Activated CD4-positive, alpha-beta T cell treated with anti-CD3 and anti-CD28 coated beads, Interleukin-2, amount 10 ng/mL, durations not matched to agents 7 days and 5 days (primary cell): ENCODE results near the gene MYO16. TPM values are rescaled to one million over a fixed set of nuclear protein-coding genes. Genes with fewer than 3 reads are reported as not detected.

Experiments
- CTCF ChIA-PET: fragments of 350-600 bp; sonication (Branson Sonifier 250); formaldehyde crosslinking; loops from one replicate; lab custom pipeline; 2021; ENCODE audit warnings: antibody characterized with exemption; lab: Charles Lee
- POLR2A ChIA-PET: fragments of 350-600 bp; sonication (Branson Sonifier 250); formaldehyde crosslinking; loops from one replicate; lab custom pipeline; 2021; ENCODE audit warnings: antibody characterized with exemption; lab: Charles Lee
- DNase-seq: peaks from one replicate; pipeline ENCODE4 v3.0.0-alpha.2; 2020
- H3K27ac Mint-ChIP-seq: one replicate; pipeline ENCODE4 v1.8.0; 2021; ENCODE audit warnings: mild to moderate bottlenecking, moderate library complexity, mixed read lengths
- H3K27me3 Mint-ChIP-seq: one replicate; pipeline ENCODE4 v1.8.0; 2021; ENCODE audit warnings: mixed read lengths
- H3K36me3 Mint-ChIP-seq: one replicate; pipeline ENCODE4 v1.8.0; 2021; ENCODE audit warnings: low read depth, mixed read lengths
- H3K4me1 Mint-ChIP-seq: one replicate; pipeline ENCODE4 v1.8.0; 2021; ENCODE audit warnings: mixed read lengths
- H3K4me3 Mint-ChIP-seq: one replicate; pipeline ENCODE4 v1.8.0; 2021; ENCODE audit warnings: mild to moderate bottlenecking, moderate library complexity, mixed read lengths
- H3K9me3 Mint-ChIP-seq: one replicate; pipeline ENCODE4 v1.8.0; 2021; ENCODE audit warnings: mixed read lengths
- total RNA-seq, 2 experiments: library from RNA; stranded (reverse); gene quantifications; one replicate each; pipeline ENCODE4 v1.2.3, GENCODE V29; 2021

MYO16 gene
- total RNA-seq, 2 experiments from 2014 or later: not detected

- no peaks in the 10 kb centered on the region for H3K4me1 Mint-ChIP-seq
- H3K4me3 Mint-ChIP-seq: no peak overlapping the region
- no peaks in the 10 kb centered on the region for H3K36me3 Mint-ChIP-seq
- no peak for DNase-seq
- no peak overlapping the region for H3K27ac Mint-ChIP-seq
- H3K9me3 Mint-ChIP-seq: no peaks in the 10 kb centered on the region
- H3K27me3 Mint-ChIP-seq: no peaks in the 10 kb centered on the region
- POLR2A ChIA-PET: no interaction called here
- CTCF ChIA-PET: no interaction called here
Observed at GRCh38 chr13:109199280-109199679, 569.9 kb downstream of the MYO16 start.

GRCh38 chr13:109200556-109200955 lies 571.1 kb downstream of the MYO16 start:
- Mint-ChIP-seq H3K27me3 (no peaks in the 10 kb centered on the region), H3K36me3 (no peaks in the 10 kb centered on the region), H3K9me3 (no peaks in the 10 kb centered on the region), H3K4me3 (no peak overlapping the region), H3K27ac (no peak overlapping the region), H3K4me1 (no peaks in the 10 kb centered on the region)
- no peak for DNase-seq
- ChIA-PET POLR2A (no interaction called here), CTCF (no interaction called here)

- Mint-ChIP-seq H3K27me3 (no peaks in the 10 kb centered on the region), H3K4me3 (no peak overlapping the region), H3K9me3 (no peaks in the 10 kb centered on the region), H3K36me3 (no peaks in the 10 kb centered on the region), H3K4me1 (no peaks in the 10 kb centered on the region), H3K27ac (no peak overlapping the region)
- no peak for DNase-seq
- CTCF ChIA-PET: no interaction called here
- POLR2A ChIA-PET: no interaction called here
Observed at GRCh38 chr13:109203587-109203986, 574.2 kb downstream of the MYO16 start.

GRCh38 chr13:109204252-109204651 lies 574.8 kb downstream of the MYO16 start:
- DNase-seq: no peak
- H3K27ac Mint-ChIP-seq: no peak overlapping the region
- ChIA-PET POLR2A (no interaction called here), CTCF (no interaction called here)
- no peaks in the 10 kb centered on the region for H3K27me3 Mint-ChIP-seq
- no peaks in the 10 kb centered on the region for H3K4me1 Mint-ChIP-seq
- no peaks in the 10 kb centered on the region for H3K9me3 Mint-ChIP-seq
- no peaks in the 10 kb centered on the region for H3K36me3 Mint-ChIP-seq
- H3K4me3 Mint-ChIP-seq: no peak overlapping the region

- ChIA-PET POLR2A (no interaction called here), CTCF (interaction anchor here (1.1 kb wide), 1 partner anchor 95 kb away, joined by 3 read pairs; no protein-coding TSS in a partner anchor)
- Mint-ChIP-seq H3K27me3 (no peaks in the 10 kb centered on the region), H3K27ac (no peak overlapping the region), H3K9me3 (no peaks in the 10 kb centered on the region), H3K36me3 (no peaks in the 10 kb centered on the region), H3K4me3 (no peak overlapping the region), H3K4me1 (no peaks in the 10 kb centered on the region)
- DNase-seq: no peak
Observed at GRCh38 chr13:109204657-109205056, 575.2 kb downstream of the MYO16 start.

- H3K27me3 Mint-ChIP-seq: no peaks in the 10 kb centered on the region
- H3K27ac Mint-ChIP-seq: no peak overlapping the region
- H3K4me1 Mint-ChIP-seq: no peaks in the 10 kb centered on the region
- H3K4me3 Mint-ChIP-seq: no peak overlapping the region
- no peaks in the 10 kb centered on the region for H3K9me3 Mint-ChIP-seq
- H3K36me3 Mint-ChIP-seq: no peaks in the 10 kb centered on the region
- ChIA-PET POLR2A (no interaction called here), CTCF (interaction anchor here (1.1 kb wide), 1 partner anchor 95 kb away, joined by 3 read pairs; no protein-coding TSS in a partner anchor)
- no peak for DNase-seq
Observed at GRCh38 chr13:109205315-109205714, 575.9 kb downstream of the MYO16 start.

GRCh38 chr13:109206616-109207015 lies 577.2 kb downstream of the MYO16 start:
- POLR2A ChIA-PET: no interaction called here
- H3K9me3 Mint-ChIP-seq: no peaks in the 10 kb centered on the region
- no peaks in the 10 kb centered on the region for H3K4me1 Mint-ChIP-seq
- no peak overlapping the region for H3K27ac Mint-ChIP-seq
- no peaks in the 10 kb centered on the region for H3K27me3 Mint-ChIP-seq
- H3K4me3 Mint-ChIP-seq: no peak overlapping the region
- CTCF ChIA-PET: no interaction called here
- no peak for DNase-seq
- no peaks in the 10 kb centered on the region for H3K36me3 Mint-ChIP-seq

GRCh38 chr13:109207622-109208021 lies 578.2 kb downstream of the MYO16 start:
- CTCF ChIA-PET: no interaction called here
- DNase-seq: no peak
- Mint-ChIP-seq H3K27ac (no peak overlapping the region), H3K27me3 (no peaks in the 10 kb centered on the region), H3K9me3 (no peaks in the 10 kb centered on the region), H3K4me1 (no peaks in the 10 kb centered on the region), H3K4me3 (no peak overlapping the region), H3K36me3 (no peaks in the 10 kb centered on the region)
- POLR2A ChIA-PET: no interaction called here

GRCh38 chr13:109208522-109208921 lies 579.1 kb downstream of the MYO16 start:
- no peaks in the 10 kb centered on the region for H3K4me1 Mint-ChIP-seq
- no peak for DNase-seq

GRCh38 chr13:109209526-109209925 lies 580.1 kb downstream of the MYO16 start:
- no peak for DNase-seq
- H3K36me3 Mint-ChIP-seq: no peaks in the 10 kb centered on the region
- no peaks in the 10 kb centered on the region for H3K9me3 Mint-ChIP-seq
- H3K4me3 Mint-ChIP-seq: no peak overlapping the region
- ChIA-PET CTCF (no interaction called here), POLR2A (no interaction called here)
- H3K27ac Mint-ChIP-seq: no peak overlapping the region
- H3K27me3 Mint-ChIP-seq: no peaks in the 10 kb centered on the region
- H3K4me1 Mint-ChIP-seq: no peaks in the 10 kb centered on the region

More at GRCh38 chr13:109208522-109208921, 579.1 kb downstream of the MYO16 start:
- Mint-ChIP-seq H3K27ac (no peak overlapping the region), H3K4me3 (no peak overlapping the region), H3K27me3 (no peaks in the 10 kb centered on the region), H3K36me3 (no peaks in the 10 kb centered on the region), H3K9me3 (no peaks in the 10 kb centered on the region)
- ChIA-PET CTCF (no interaction called here), POLR2A (no interaction called here)

- Mint-ChIP-seq H3K4me3 (no peak overlapping the region), H3K27ac (no peak overlapping the region), H3K36me3 (no peaks in the 10 kb centered on the region), H3K4me1 (no peaks in the 10 kb centered on the region), H3K9me3 (no peaks in the 10 kb centered on the region), H3K27me3 (no peaks in the 10 kb centered on the region)
- ChIA-PET POLR2A (no interaction called here), CTCF (no interaction called here)
- no peak for DNase-seq
Observed at GRCh38 chr13:109211616-109212015, 582.2 kb downstream of the MYO16 start.

- Mint-ChIP-seq H3K4me1 (no peaks in the 10 kb centered on the region), H3K27me3 (no peaks in the 10 kb centered on the region)
- POLR2A ChIA-PET: no interaction called here
Observed at GRCh38 chr13:109212650-109213049, 583.2 kb downstream of the MYO16 start.

GRCh38 chr13:109213714-109214113 lies 584.3 kb downstream of the MYO16 start:
- no peaks in the 10 kb centered on the region for H3K4me1 Mint-ChIP-seq
- H3K27ac Mint-ChIP-seq: no peak overlapping the region
- CTCF ChIA-PET: no interaction called here
- no peaks in the 10 kb centered on the region for H3K27me3 Mint-ChIP-seq
- no peaks in the 10 kb centered on the region for H3K9me3 Mint-ChIP-seq
- no peak for DNase-seq
- no peaks in the 10 kb centered on the region for H3K36me3 Mint-ChIP-seq
- H3K4me3 Mint-ChIP-seq: no peak overlapping the region
- POLR2A ChIA-PET: no interaction called here

More at GRCh38 chr13:109212650-109213049, 583.2 kb downstream of the MYO16 start:
- Mint-ChIP-seq H3K9me3 (no peaks in the 10 kb centered on the region), H3K4me3 (no peak overlapping the region), H3K27ac (no peak overlapping the region), H3K36me3 (no peaks in the 10 kb centered on the region)
- CTCF ChIA-PET: no interaction called here
- no peak for DNase-seq

GRCh38 chr13:109214393-109214792 lies 585.0 kb downstream of the MYO16 start:
- ChIA-PET CTCF (interaction anchor here (1.1 kb wide), 1 partner anchor 62 kb away, joined by 3 read pairs; no protein-coding TSS in a partner anchor), POLR2A (no interaction called here)
- no peak overlapping the region for H3K27ac Mint-ChIP-seq
- no peaks in the 10 kb centered on the region for H3K36me3 Mint-ChIP-seq
- H3K9me3 Mint-ChIP-seq: no peaks in the 10 kb centered on the region
- no peak for DNase-seq
- H3K4me3 Mint-ChIP-seq: no peak overlapping the region
- no peaks in the 10 kb centered on the region for H3K4me1 Mint-ChIP-seq
- no peaks in the 10 kb centered on the region for H3K27me3 Mint-ChIP-seq
